ENCODE results near the gene PHF12.

DNA sequence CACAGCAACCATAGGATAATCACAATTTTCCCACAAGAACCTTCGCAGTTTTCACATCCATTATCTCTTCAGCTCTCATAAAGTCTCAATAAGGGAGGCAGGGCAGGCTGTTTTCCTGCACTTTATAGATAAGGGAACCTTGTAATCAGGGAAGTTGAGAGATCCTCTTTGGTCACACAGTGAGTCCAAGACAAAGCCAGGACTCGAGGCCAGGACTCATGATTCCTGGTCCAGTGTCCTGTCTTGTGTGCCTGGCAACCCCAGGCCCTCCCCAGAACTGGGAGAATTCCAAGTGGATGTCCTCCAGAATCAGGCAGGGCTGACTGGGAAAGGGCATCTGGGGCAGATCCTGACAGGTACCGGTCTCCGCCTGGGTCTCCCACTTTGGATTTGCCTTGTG is 23.1 kb upstream of the PHF12 start:
- no peak for TF ChIP-seq BRD4 (CRISPR knock-in tag; IDR thresholded peaks at IDR 0.05)
- no peak for TF ChIP-seq KLF13 (CRISPR knock-in tag; IDR thresholded peaks at IDR 0.05)
- no peak for TF ChIP-seq SMC3 (IDR thresholded peaks at IDR 0.05; ENCODE audit: low read length)
- no peak for TF ChIP-seq ZNF441 (CRISPR knock-in tag; IDR thresholded peaks at IDR 0.05; ENCODE audit: borderline replicate concordance)
- TF ChIP-seq ZNF776 (CRISPR knock-in tag; IDR thresholded peaks at IDR 0.05): no peak
- TF ChIP-seq, protein P1, sequence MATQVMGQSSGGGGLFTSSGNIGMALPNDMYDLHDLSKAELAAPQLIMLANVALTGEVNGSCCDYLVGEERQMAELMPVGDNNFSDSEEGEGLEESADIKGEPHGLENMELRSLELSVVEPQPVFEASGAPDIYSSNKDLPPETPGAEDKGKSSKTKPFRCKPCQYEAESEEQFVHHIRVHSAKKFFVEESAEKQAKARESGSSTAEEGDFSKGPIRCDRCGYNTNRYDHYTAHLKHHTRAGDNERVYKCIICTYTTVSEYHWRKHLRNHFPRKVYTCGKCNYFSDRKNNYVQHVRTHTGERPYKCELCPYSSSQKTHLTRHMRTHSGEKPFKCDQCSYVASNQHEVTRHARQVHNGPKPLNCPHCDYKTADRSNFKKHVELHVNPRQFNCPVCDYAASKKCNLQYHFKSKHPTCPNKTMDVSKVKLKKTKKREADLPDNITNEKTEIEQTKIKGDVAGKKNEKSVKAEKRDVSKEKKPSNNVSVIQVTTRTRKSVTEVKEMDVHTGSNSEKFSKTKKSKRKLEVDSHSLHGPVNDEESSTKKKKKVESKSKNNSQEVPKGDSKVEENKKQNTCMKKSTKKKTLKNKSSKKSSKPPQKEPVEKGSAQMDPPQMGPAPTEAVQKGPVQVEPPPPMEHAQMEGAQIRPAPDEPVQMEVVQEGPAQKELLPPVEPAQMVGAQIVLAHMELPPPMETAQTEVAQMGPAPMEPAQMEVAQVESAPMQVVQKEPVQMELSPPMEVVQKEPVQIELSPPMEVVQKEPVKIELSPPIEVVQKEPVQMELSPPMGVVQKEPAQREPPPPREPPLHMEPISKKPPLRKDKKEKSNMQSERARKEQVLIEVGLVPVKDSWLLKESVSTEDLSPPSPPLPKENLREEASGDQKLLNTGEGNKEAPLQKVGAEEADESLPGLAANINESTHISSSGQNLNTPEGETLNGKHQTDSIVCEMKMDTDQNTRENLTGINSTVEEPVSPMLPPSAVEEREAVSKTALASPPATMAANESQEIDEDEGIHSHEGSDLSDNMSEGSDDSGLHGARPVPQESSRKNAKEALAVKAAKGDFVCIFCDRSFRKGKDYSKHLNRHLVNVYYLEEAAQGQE (IDR thresholded peaks at IDR 0.05; ENCODE audit: borderline replicate concordance in 1 of 2, low read depth in 1 of 2, low read length in 2 of 2): no peak
- TF ChIP-seq, protein P2, sequence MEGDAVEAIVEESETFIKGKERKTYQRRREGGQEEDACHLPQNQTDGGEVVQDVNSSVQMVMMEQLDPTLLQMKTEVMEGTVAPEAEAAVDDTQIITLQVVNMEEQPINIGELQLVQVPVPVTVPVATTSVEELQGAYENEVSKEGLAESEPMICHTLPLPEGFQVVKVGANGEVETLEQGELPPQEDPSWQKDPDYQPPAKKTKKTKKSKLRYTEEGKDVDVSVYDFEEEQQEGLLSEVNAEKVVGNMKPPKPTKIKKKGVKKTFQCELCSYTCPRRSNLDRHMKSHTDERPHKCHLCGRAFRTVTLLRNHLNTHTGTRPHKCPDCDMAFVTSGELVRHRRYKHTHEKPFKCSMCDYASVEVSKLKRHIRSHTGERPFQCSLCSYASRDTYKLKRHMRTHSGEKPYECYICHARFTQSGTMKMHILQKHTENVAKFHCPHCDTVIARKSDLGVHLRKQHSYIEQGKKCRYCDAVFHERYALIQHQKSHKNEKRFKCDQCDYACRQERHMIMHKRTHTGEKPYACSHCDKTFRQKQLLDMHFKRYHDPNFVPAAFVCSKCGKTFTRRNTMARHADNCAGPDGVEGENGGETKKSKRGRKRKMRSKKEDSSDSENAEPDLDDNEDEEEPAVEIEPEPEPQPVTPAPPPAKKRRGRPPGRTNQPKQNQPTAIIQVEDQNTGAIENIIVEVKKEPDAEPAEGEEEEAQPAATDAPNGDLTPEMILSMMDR (CRISPR knock-in tag; IDR thresholded peaks at IDR 0.05): no peak
- no peak for TF ChIP-seq KDM5A (IDR thresholded peaks at IDR 0.05; ENCODE audit: borderline replicate concordance, low read length)
